C4-2B (cell line): ENCODE data around the gene PITX2.

ENCODE experiments used
- CTCF ChIP-seq: fragments of 450-650 bp; conservative IDR thresholded peaks from 2 replicates; pipeline ENCODE4 v1.5.1; 2017; ENCODE audit warnings: mild to moderate bottlenecking
- ZFX ChIP-seq: fragments of 450-650 bp; IDR thresholded peaks from 2 replicates; pipeline ENCODE4 v1.6.1; 2017

- no peak for TF ChIP-seq CTCF
- TF ChIP-seq ZFX: no peak
These were observed 9.1 kb downstream of the PITX2 start for GRCh38 chr4:110613745-110614144.
